GM10266 (cell line): ENCODE data around the gene ANO4.
A peak's percentile ranks its signal among the peaks of the same experiment; 100 is the strongest.

Experiments
- DNase-seq: peaks from one replicate; pipeline ENCODE4 v3.0.0; 2012; ENCODE audit errors: extremely low spot score
- CTCF ChIP-seq: IDR thresholded peaks from 2 replicates; pipeline ENCODE4 v1.5.1; 2012; ENCODE audit warnings: mild to moderate bottlenecking, low read depth; ENCODE audit not compliant: control insufficient read depth, insufficient read depth; ENCODE audit errors: missing control alignments

ANO4 gene

GRCh38 chr12:100800723-100801122 lies 6.1 kb downstream of the ANO4 start:
- TF ChIP-seq CTCF, result no peak
- no peak for DNase-seq

- DNase-seq, result no peak
- TF ChIP-seq CTCF, result no peak
Measured at GRCh38 chr12:100801320-100801719, 6.7 kb downstream of the ANO4 start.

GRCh38 chr12:100808777-100809176 lies 14.2 kb downstream of the ANO4 start:
- DNase-seq, result no peak
- TF ChIP-seq CTCF, result no peak

GRCh38 chr12:100820314-100820713 lies 25.7 kb downstream of the ANO4 start:
- DNase-seq, result no peak
- TF ChIP-seq CTCF, result no peak

GRCh38 chr12:100823963-100824362 lies 29.4 kb downstream of the ANO4 start:
- DNase-seq, result no peak
- no peak for TF ChIP-seq CTCF

- TF ChIP-seq CTCF, result no peak
- no peak for DNase-seq
Measured at GRCh38 chr12:100824476-100824875, 29.9 kb downstream of the ANO4 start.

- peak; percentile 6 for DNase-seq
Measured at GRCh38 chr12:100826323-100826722, 31.7 kb downstream of the ANO4 start.

More at GRCh38 chr12:100826323-100826722, 31.7 kb downstream of the ANO4 start:
- no peak for TF ChIP-seq CTCF
